ENCODE results near the gene OMD.

GRCh38 chr9:92392690-92393089, 31.6 kb downstream of the OMD start:
- no peak for TF ChIP-seq CTCF (IDR thresholded peaks at IDR 0.05)
- no peak for TF ChIP-seq POLR2A (IDR thresholded peaks at IDR 0.05)

Measured in lower leg skin (tissue), 3 donors.